Activated CD4-positive, alpha-beta T cell treated with anti-CD3 and anti-CD28 coated beads, Interleukin-2, amount 10 ng/mL, durations not matched to agents 24 days and 14 days (primary cell): ENCODE measurements around the gene FBXO22. TPM values are rescaled to one million over a fixed set of nuclear protein-coding genes. Genes with fewer than 3 reads are reported as not detected.
"Not testable (repeated sequence)": the region's sequence is repeated elsewhere in the genome, so short reads cannot be mapped to it uniquely, and the experiment has no call there.

Experiments
- DNase-seq: peaks from one replicate; pipeline ENCODE4 v3.0.0; 2022
- H3K27ac Mint-ChIP-seq: one replicate; pipeline ENCODE4 v1.8.0; 2022; ENCODE audit warnings: mild to moderate bottlenecking, mixed read lengths
- H3K27me3 Mint-ChIP-seq: one replicate; pipeline ENCODE4 v1.8.0; 2022; ENCODE audit warnings: mixed read lengths
- H3K36me3 Mint-ChIP-seq: one replicate; pipeline ENCODE4 v1.8.0; 2022; ENCODE audit warnings: low read depth, mild to moderate bottlenecking, mixed read lengths
- H3K4me1 Mint-ChIP-seq: one replicate; pipeline ENCODE4 v1.8.0; 2021; ENCODE audit warnings: mixed read lengths
- H3K4me3 Mint-ChIP-seq: one replicate; pipeline ENCODE4 v1.8.0; 2022; ENCODE audit warnings: mild to moderate bottlenecking, moderate library complexity, mixed read lengths
- H3K9me3 Mint-ChIP-seq: one replicate; pipeline ENCODE4 v1.8.0; 2021; ENCODE audit warnings: mixed read lengths
- intact Hi-C: fragments of 100-400 bp; cut with micrococcal nuclease; formaldehyde crosslinking; loops from one replicate; pipeline ENCODE4 v1.15.1; 2023
- total RNA-seq: library from RNA; stranded (reverse); gene quantifications from 2 replicates; pipeline ENCODE4 v1.2.3, GENCODE V29; 2022

The FBXO22 gene
- 51.7 and 51.9 TPM in 2 replicates for total RNA-seq

- DNase-seq: peak; percentile 98
- Mint-ChIP-seq H3K27ac (peak within 1 kb of the TSS; percentile 95), H3K9me3 (no peaks in the 10 kb centered on the region), H3K27me3 (no peaks in the 10 kb centered on the region), H3K4me3 (peak within 1 kb of the TSS; percentile 98), H3K4me1 (peaks cover 40% of the 10 kb centered on the region), H3K36me3 (peaks cover 30% of the 10 kb centered on the region)
- intact Hi-C loops: loop anchor here (2.0 kb wide), 2 partner anchors 59 to 67 kb away; no protein-coding TSS in a partner anchor
Observed at GRCh38 chr15:75903331-75904239, at the start of gene FBXO22. Gene FBXO22, plus strand, starts transcription at chr15:75903878. Its CDS starts 86 bp downstream, at chr15:75903964.

- H3K9me3 Mint-ChIP-seq: no peaks in the 10 kb centered on the region
- peaks cover 38% of the 10 kb centered on the region for H3K36me3 Mint-ChIP-seq
- no peak overlapping the region for H3K27ac Mint-ChIP-seq
- H3K27me3 Mint-ChIP-seq: no peaks in the 10 kb centered on the region
- intact Hi-C loops: no loop called here
- DNase-seq: no peak
- H3K4me1 Mint-ChIP-seq: peaks cover 22% of the 10 kb centered on the region
- H3K4me3 Mint-ChIP-seq: no peak overlapping the region
Observed at GRCh38 chr15:75857886-75858285, 45.8 kb upstream of the FBXO22 start.

GRCh38 chr15:75861750-75862402 is 41.8 kb upstream of the FBXO22 start:
- H3K27me3 Mint-ChIP-seq: no peaks in the 10 kb centered on the region
- DNase-seq: no peak
- no peak overlapping the region for H3K27ac Mint-ChIP-seq
- intact Hi-C loops: no loop called here
- no peaks in the 10 kb centered on the region for H3K9me3 Mint-ChIP-seq
- no peak overlapping the region for H3K4me3 Mint-ChIP-seq
- peaks cover 22% of the 10 kb centered on the region for H3K4me1 Mint-ChIP-seq
- H3K36me3 Mint-ChIP-seq: peaks cover 35% of the 10 kb centered on the region

GRCh38 chr15:75862796-75863195 is 40.9 kb upstream of the FBXO22 start:
- peaks cover 27% of the 10 kb centered on the region for H3K4me1 Mint-ChIP-seq
- H3K4me3 Mint-ChIP-seq: no peak overlapping the region
- no peak for DNase-seq
- peaks cover 35% of the 10 kb centered on the region for H3K36me3 Mint-ChIP-seq
- no peak overlapping the region for H3K27ac Mint-ChIP-seq
- H3K27me3 Mint-ChIP-seq: no peaks in the 10 kb centered on the region
- H3K9me3 Mint-ChIP-seq: no peaks in the 10 kb centered on the region
- intact Hi-C loops: no loop called here

- Mint-ChIP-seq H3K4me3 (no peak overlapping the region), H3K9me3 (no peaks in the 10 kb centered on the region), H3K27me3 (no peaks in the 10 kb centered on the region), H3K36me3 (peaks cover 27% of the 10 kb centered on the region), H3K4me1 (peaks cover 17% of the 10 kb centered on the region), H3K27ac (no peak overlapping the region)
- intact Hi-C loops: no loop called here
- no peak for DNase-seq
Observed at GRCh38 chr15:75864213-75865059, 39.2 kb upstream of the FBXO22 start.

GRCh38 chr15:75866045-75866444 is 37.6 kb upstream of the FBXO22 start:
- DNase-seq, H3K4me3 Mint-ChIP-seq, intact Hi-C loops, H3K27ac Mint-ChIP-seq, H3K27me3 Mint-ChIP-seq, H3K9me3 Mint-ChIP-seq: not testable (repeated sequence)
- H3K36me3 Mint-ChIP-seq: peaks cover 29% of the 10 kb centered on the region
- peaks cover 15% of the 10 kb centered on the region for H3K4me1 Mint-ChIP-seq

- H3K4me3 Mint-ChIP-seq: no peak overlapping the region
- H3K27ac Mint-ChIP-seq: no peak overlapping the region
- peaks cover 27% of the 10 kb centered on the region for H3K36me3 Mint-ChIP-seq
- intact Hi-C loops: no loop called here
- H3K4me1 Mint-ChIP-seq: peaks cover 17% of the 10 kb centered on the region
- H3K9me3 Mint-ChIP-seq: no peaks in the 10 kb centered on the region
- H3K27me3 Mint-ChIP-seq: no peaks in the 10 kb centered on the region
- DNase-seq: no peak
Observed at GRCh38 chr15:75866916-75867315, 36.8 kb upstream of the FBXO22 start.

GRCh38 chr15:75867449-75867848 is 36.2 kb upstream of the FBXO22 start:
- H3K4me1 Mint-ChIP-seq: peaks cover 17% of the 10 kb centered on the region
- H3K9me3 Mint-ChIP-seq: no peaks in the 10 kb centered on the region
- H3K4me3 Mint-ChIP-seq: no peak overlapping the region
- H3K27ac Mint-ChIP-seq: no peak overlapping the region
- no peak for DNase-seq
- intact Hi-C loops: no loop called here
- H3K27me3 Mint-ChIP-seq: no peaks in the 10 kb centered on the region
- peaks cover 27% of the 10 kb centered on the region for H3K36me3 Mint-ChIP-seq

- no peaks in the 10 kb centered on the region for H3K9me3 Mint-ChIP-seq
- no peak overlapping the region for H3K27ac Mint-ChIP-seq
- H3K36me3 Mint-ChIP-seq: peaks cover 24% of the 10 kb centered on the region
- no peaks in the 10 kb centered on the region for H3K27me3 Mint-ChIP-seq
- DNase-seq: no peak
- peaks cover 17% of the 10 kb centered on the region for H3K4me1 Mint-ChIP-seq
- H3K4me3 Mint-ChIP-seq: no peak overlapping the region
- intact Hi-C loops: no loop called here
Observed at GRCh38 chr15:75868019-75868418, 35.7 kb upstream of the FBXO22 start.

GRCh38 chr15:75869446-75869845 is 34.2 kb upstream of the FBXO22 start:
- Mint-ChIP-seq H3K27ac (no peak overlapping the region), H3K9me3 (no peaks in the 10 kb centered on the region), H3K36me3 (peaks cover 34% of the 10 kb centered on the region), H3K4me1 (peaks cover 26% of the 10 kb centered on the region), H3K4me3 (no peak overlapping the region), H3K27me3 (no peaks in the 10 kb centered on the region)
- DNase-seq: no peak
- intact Hi-C loops: no loop called here

- H3K9me3 Mint-ChIP-seq, intact Hi-C loops, H3K4me3 Mint-ChIP-seq, DNase-seq, H3K27ac Mint-ChIP-seq, H3K27me3 Mint-ChIP-seq: not testable (repeated sequence)
- H3K4me1 Mint-ChIP-seq: peaks cover 23% of the 10 kb centered on the region
- H3K36me3 Mint-ChIP-seq: peaks cover 42% of the 10 kb centered on the region
Observed at GRCh38 chr15:75871589-75871988, 32.1 kb upstream of the FBXO22 start.

- Mint-ChIP-seq H3K4me3 (no peak overlapping the region), H3K27me3 (no peaks in the 10 kb centered on the region), H3K9me3 (no peaks in the 10 kb centered on the region), H3K27ac (no peak overlapping the region), H3K4me1 (peaks cover 15% of the 10 kb centered on the region), H3K36me3 (peaks cover 42% of the 10 kb centered on the region)
- DNase-seq: no peak
- intact Hi-C loops: no loop called here
Observed at GRCh38 chr15:75872403-75872990, 31.2 kb upstream of the FBXO22 start.

- H3K27me3 Mint-ChIP-seq: no peaks in the 10 kb centered on the region
- H3K4me3 Mint-ChIP-seq: no peak overlapping the region
- H3K36me3 Mint-ChIP-seq: peaks cover 37% of the 10 kb centered on the region
- H3K9me3 Mint-ChIP-seq: no peaks in the 10 kb centered on the region
- no peak for DNase-seq
- intact Hi-C loops: no loop called here
- peaks cover 5% of the 10 kb centered on the region for H3K4me1 Mint-ChIP-seq
- H3K27ac Mint-ChIP-seq: no peak overlapping the region
Observed at GRCh38 chr15:75884041-75884440, 19.6 kb upstream of the FBXO22 start.
